ENCODE results near the gene ATP5PD.

Gene ATP5PD

GRCh38 chr17:75088465-75089417 lies 42.0 kb upstream of the ATP5PD start:
- no peak for DNase-seq (ENCODE audit: low read depth)
- no peak for TF ChIP-seq CTCF (conservative IDR thresholded peaks at IDR 0.05; ENCODE audit: low read depth, low read length)
- peak overlapping the region; percentile 50 for H3K4me3 ChIP-seq (ENCODE audit: low read length)

- no peak for TF ChIP-seq CTCF (conservative IDR thresholded peaks at IDR 0.05; ENCODE audit: low read depth, low read length)
- no peak for DNase-seq (ENCODE audit: low read depth)
- H3K4me3 ChIP-seq (ENCODE audit: low read length) = peak within 1 kb of the TSS; percentile 50
These were observed 41.0 kb upstream of the ATP5PD start, which contains the start of gene SLC16A5 for GRCh38 chr17:75087558-75088453. TSS of gene SLC16A5 (plus strand) at chr17:75087954. CDS start at chr17:75093637, 5,683 bp downstream.

- no peak for TF ChIP-seq CTCF (conservative IDR thresholded peaks at IDR 0.05; ENCODE audit: low read depth, low read length)
These were observed 40.4 kb upstream of the ATP5PD start for GRCh38 chr17:75087182-75087557.

GRCh38 chr17:75086496-75087181 lies 39.9 kb upstream of the ATP5PD start:
- TF ChIP-seq CTCF (conservative IDR thresholded peaks at IDR 0.05; ENCODE audit: low read depth, low read length) = no peak
- DNase-seq (ENCODE audit: low read depth) = no peak

More at GRCh38 chr17:75087182-75087557, 40.4 kb upstream of the ATP5PD start:
- no peak for DNase-seq (ENCODE audit: low read depth)
- H3K4me3 ChIP-seq (ENCODE audit: low read length) = peak overlapping the region; percentile 42

GRCh38 chr17:75084039-75084660 lies 37.4 kb upstream of the ATP5PD start:
- TF ChIP-seq CTCF (conservative IDR thresholded peaks at IDR 0.05; ENCODE audit: low read depth, low read length) = no peak
- no peak overlapping the region for H3K4me3 ChIP-seq (ENCODE audit: low read length)
- DNase-seq (ENCODE audit: low read depth) = no peak

More at GRCh38 chr17:75086496-75087181, 39.9 kb upstream of the ATP5PD start:
- no peak overlapping the region for H3K4me3 ChIP-seq (ENCODE audit: low read length)

GRCh38 chr17:75082683-75083082 lies 35.9 kb upstream of the ATP5PD start:
- DNase-seq (ENCODE audit: low read depth) = no peak
- TF ChIP-seq CTCF (conservative IDR thresholded peaks at IDR 0.05; ENCODE audit: low read depth, low read length) = no peak
- no peak overlapping the region for H3K4me3 ChIP-seq (ENCODE audit: low read length)
